Activated CD4-positive, alpha-beta T cell treated with anti-CD3 and anti-CD28 coated beads, Interleukin-10, Interleukin-2, amounts not matched to agents 100 ng/mL and 50 ng/mL, durations not matched to agents 16 hours and 8 hours (primary cell): Measurements from ENCODE around the gene SST.

Experiments used
- DNase-seq: peaks from one replicate; pipeline ENCODE4 v3.0.0-alpha.2; 2020

Gene SST

GRCh38 chr3:187669675-187670504, at the start of gene SST:
Gene SST, minus strand, starts transcription at chr3:187670394. Its CDS starts 103 bp downstream, at chr3:187670291.
- peak; percentile 21 for DNase-seq

- no peak for DNase-seq
Measured at GRCh38 chr3:187719628-187720336, 49.6 kb upstream of the SST start.

- no peak for DNase-seq
Measured at GRCh38 chr3:187718802-187719201, 48.6 kb upstream of the SST start.

GRCh38 chr3:187717572-187717971, 47.4 kb upstream of the SST start:
- DNase-seq, result no peak

- DNase-seq, result peak; percentile 83
Measured at GRCh38 chr3:187714404-187714979, 44.3 kb upstream of the SST start.

GRCh38 chr3:187713504-187713903, 43.3 kb upstream of the SST start:
- peak; percentile 44 for DNase-seq

GRCh38 chr3:187709155-187709554, 39.0 kb upstream of the SST start:
- DNase-seq, result no peak

GRCh38 chr3:187708696-187709095, 38.5 kb upstream of the SST start:
- DNase-seq, result no peak

- no peak for DNase-seq
Measured at GRCh38 chr3:187706971-187707370, 36.8 kb upstream of the SST start.

GRCh38 chr3:187705164-187705563, 35.0 kb upstream of the SST start:
- DNase-seq, result no peak

GRCh38 chr3:187702507-187703033, 32.4 kb upstream of the SST start, which contains the start of gene RTP2:
Gene RTP2, minus strand, starts transcription at chr3:187702557. Its CDS starts 429 bp downstream, at chr3:187702128.
- no peak for DNase-seq

- DNase-seq, result no peak
Measured at GRCh38 chr3:187700249-187700648, 30.1 kb upstream of the SST start.

- no peak for DNase-seq
Measured at GRCh38 chr3:187698499-187699399, 28.6 kb upstream of the SST start.

GRCh38 chr3:187696021-187696420, 25.8 kb upstream of the SST start:
- no peak for DNase-seq

- DNase-seq, result no peak
Measured at GRCh38 chr3:187695449-187695848, 25.3 kb upstream of the SST start.

- no peak for DNase-seq
Measured at GRCh38 chr3:187694801-187695200, 24.6 kb upstream of the SST start.

GRCh38 chr3:187693431-187693830, 23.2 kb upstream of the SST start:
- DNase-seq, result no peak

GRCh38 chr3:187689984-187690383, 19.8 kb upstream of the SST start:
- no peak for DNase-seq

- DNase-seq, result no peak
Measured at GRCh38 chr3:187686621-187687273, 16.6 kb upstream of the SST start.

GRCh38 chr3:187685948-187686347, 15.8 kb upstream of the SST start:
- no peak for DNase-seq

GRCh38 chr3:187684880-187685279, 14.7 kb upstream of the SST start:
- peak; percentile 40 for DNase-seq

- no peak for DNase-seq
Measured at GRCh38 chr3:187684444-187684843, 14.2 kb upstream of the SST start.
